Kidney epithelial cell (primary cell): ENCODE data around the gene LDLRAD4. TPM values are rescaled to one million over a fixed set of nuclear protein-coding genes. Genes with fewer than 3 reads are reported as not detected.

Experiments
- DNase-seq: peaks from one replicate; pipeline ENCODE4 v3.0.0-alpha.2; 2010; ENCODE audit warnings: low read depth
- H3K27me3 ChIP-seq: 2 replicates; pipeline ENCODE4 v1.6.0; 2011; ENCODE audit warnings: low read length; ENCODE audit not compliant: control insufficient read depth, insufficient read depth
- H3K36me3 ChIP-seq: 2 replicates; pipeline ENCODE4 v1.5.1; 2011; ENCODE audit warnings: low read length; ENCODE audit not compliant: control insufficient read depth, insufficient read depth
- H3K4me3 ChIP-seq: 2 replicates; pipeline ENCODE4 v1.5.1; 2011; ENCODE audit warnings: low read depth, mild to moderate bottlenecking, control low read depth, low read length
- CTCF ChIP-seq: IDR thresholded peaks from 2 replicates; pipeline ENCODE4 v1.5.1; 2011; ENCODE audit warnings: mild to moderate bottlenecking, moderate library complexity, low read length, control low read depth, inconsistent platforms; ENCODE audit not compliant: insufficient read depth, poor library complexity, severe bottlenecking
- total RNA-seq: library from RNA; depleted of rRNA; stranded (reverse); fragments of >200 nt; gene quantifications from 2 replicates; pipeline ENCODE4 v1.2.3, GENCODE V29; 2015

LDLRAD4 gene
- total RNA-seq, 1 donor from 2014 or later = 5.8 TPM

GRCh38 chr18:13451213-13451540 is 232.6 kb downstream of the LDLRAD4 start:
- Histone ChIP-seq H3K36me3 (no peaks in the 10 kb centered on the region), H3K27me3 (no peaks in the 10 kb centered on the region)

GRCh38 chr18:13451661-13452387 is 233.3 kb downstream of the LDLRAD4 start:
- Histone ChIP-seq H3K27me3 (no peaks in the 10 kb centered on the region), H3K36me3 (no peaks in the 10 kb centered on the region), H3K4me3 (no peak overlapping the region)
- DNase-seq = no peak
- no peak for TF ChIP-seq CTCF

More at GRCh38 chr18:13451213-13451540, 232.6 kb downstream of the LDLRAD4 start:
- no peak for DNase-seq
- no peak for TF ChIP-seq CTCF
- H3K4me3 ChIP-seq = no peak overlapping the region

DNA sequence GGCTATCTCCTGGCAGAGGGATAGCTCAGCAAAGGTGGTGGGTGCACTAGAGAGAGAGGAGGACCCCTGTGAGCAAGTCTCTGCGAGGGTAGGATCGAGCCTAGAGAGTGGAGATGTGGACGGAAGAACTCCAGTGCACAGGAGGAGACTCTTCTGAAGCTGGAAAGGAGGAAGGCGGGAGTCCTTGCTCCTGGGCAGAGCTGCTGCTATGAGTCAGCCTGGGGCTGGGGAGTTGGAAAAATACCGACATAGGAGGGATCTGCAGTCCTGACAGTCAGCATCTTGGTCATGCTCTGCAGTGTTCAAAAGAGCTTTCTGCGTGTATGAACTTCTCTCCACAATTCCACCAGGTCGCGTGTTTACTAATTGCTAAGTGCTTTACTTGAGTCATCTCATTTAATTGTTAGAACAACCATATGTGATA is 233.8 kb downstream of the LDLRAD4 start:
- no peak for TF ChIP-seq CTCF
- H3K36me3 ChIP-seq = no peaks in the 10 kb centered on the region
- H3K4me3 ChIP-seq = no peak overlapping the region
- H3K27me3 ChIP-seq = no peaks in the 10 kb centered on the region
- DNase-seq = peak; percentile 53

- Histone ChIP-seq H3K36me3 (no peaks in the 10 kb centered on the region), H3K4me3 (no peak overlapping the region), H3K27me3 (no peaks in the 10 kb centered on the region)
- DNase-seq = no peak
- TF ChIP-seq CTCF = no peak
These were observed 234.5 kb downstream of the LDLRAD4 start for GRCh38 chr18:13452871-13453680.

DNA sequence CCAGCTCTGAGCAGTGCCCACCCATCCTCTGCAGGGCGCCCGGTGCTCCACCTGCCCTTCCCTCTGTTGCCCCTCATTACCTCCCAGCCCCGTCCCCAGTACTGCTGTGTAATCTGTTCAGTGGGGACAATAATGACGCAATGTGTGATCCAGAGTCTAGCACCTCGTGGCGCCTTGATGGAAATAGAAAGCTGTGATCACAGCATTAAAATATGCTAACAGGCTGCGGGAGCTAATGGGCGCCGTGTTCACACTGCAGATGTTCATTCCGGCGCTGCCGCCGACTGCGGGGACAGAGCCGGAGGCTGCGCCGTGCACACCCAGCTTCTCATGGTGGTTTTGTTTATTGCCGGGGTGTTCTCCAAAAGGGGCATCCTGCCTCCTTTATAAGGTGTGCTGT is 235.2 kb downstream of the LDLRAD4 start:
- Histone ChIP-seq H3K36me3 (no peaks in the 10 kb centered on the region), H3K4me3 (no peak overlapping the region), H3K27me3 (no peaks in the 10 kb centered on the region)
- DNase-seq = no peak
- no peak for TF ChIP-seq CTCF
